Naive thymus-derived CD4-positive, alpha-beta T cell (primary cell): ENCODE measurements around the gene PACRG. TPM values are rescaled to one million over a fixed set of nuclear protein-coding genes. Genes with fewer than 3 reads are reported as not detected.

Experiments
- ATAC-seq: fragments of 150-1000 bp; cut with Tn5 transposase; 2 replicates; pipeline ENCODE4 v1.10.0; 2021; ENCODE audit warnings: mild to moderate bottlenecking, moderate library complexity
- CTCF ChIA-PET: fragments of 350-600 bp; sonication (Branson Sonifier 250); formaldehyde crosslinking; loops from one replicate; lab custom pipeline; 2021; ENCODE audit warnings: antibody characterized with exemption; lab: Charles Lee
- POLR2A ChIA-PET: fragments of 350-600 bp; sonication (Branson Sonifier 250); formaldehyde crosslinking; loops from one replicate; lab custom pipeline; 2021; ENCODE audit warnings: antibody characterized with exemption, inconsistent platforms; lab: Charles Lee
- DNase-seq, 9 donors: peaks; one replicate each; pipeline versions ENCODE4 v3.0.0 to v3.0.0-alpha.2; 2020 to 2022; ENCODE audit warnings: mixed read lengths in 1 of 9
- H3K27ac ChIP-seq: one replicate; pipeline ENCODE4 v1.7.0; 2013; ENCODE audit warnings: mild to moderate bottlenecking, low read depth, low read length, moderate library complexity
- H3K27me3 ChIP-seq, 2 donors: one replicate each; pipeline ENCODE4 v1.7.0; 2013; ENCODE audit warnings: low read length in 2 of 2, mild to moderate bottlenecking in 2 of 2, moderate library complexity in 2 of 2; ENCODE audit not compliant: control insufficient read depth in 2 of 2, insufficient read depth in 2 of 2
- H3K36me3 ChIP-seq, 3 experiments: 1 replicate in 2 of 3; 2 replicates in 1 of 3; pipeline ENCODE4 v1.7.0; 2013; ENCODE audit warnings: low read length in 3 of 3, mild to moderate bottlenecking in 3 of 3, moderate library complexity in 1 of 3; ENCODE audit not compliant: insufficient read depth in 3 of 3, control insufficient read depth in 2 of 3
- H3K4me1 ChIP-seq, 2 donors: one replicate each; pipeline ENCODE4 v1.7.0; 2013; ENCODE audit warnings: low read length in 2 of 2, mild to moderate bottlenecking in 2 of 2, moderate library complexity in 1 of 2; ENCODE audit not compliant: control insufficient read depth in 2 of 2, insufficient read depth in 2 of 2
- H3K4me3 ChIP-seq: 2 replicates; pipeline ENCODE4 v1.7.0; 2013; ENCODE audit warnings: mild to moderate bottlenecking, low read length
- H3K9me3 ChIP-seq, 3 experiments: 1 replicate in 2 of 3; 2 replicates in 1 of 3; pipeline ENCODE4 v1.7.0; 2013; ENCODE audit warnings: low read length in 3 of 3; ENCODE audit not compliant: control insufficient read depth in 2 of 3
- H3K27ac Mint-ChIP-seq, 9 donors: one replicate each; pipeline ENCODE4 v1.8.0; 2020 to 2022; ENCODE audit warnings: mixed read lengths in 9 of 9, mild to moderate bottlenecking in 8 of 9, moderate library complexity in 5 of 9, inconsistent platforms in 2 of 9
- H3K27me3 Mint-ChIP-seq, 5 donors: one replicate each; pipeline ENCODE4 v1.8.0; 2021 to 2022; ENCODE audit warnings: mixed read lengths in 5 of 5, mild to moderate bottlenecking in 1 of 5
- H3K36me3 Mint-ChIP-seq, 5 donors: one replicate each; pipeline ENCODE4 v1.8.0; 2020 to 2022; ENCODE audit warnings: mixed read lengths in 5 of 5, mild to moderate bottlenecking in 3 of 5, inconsistent platforms in 1 of 5
- H3K4me1 Mint-ChIP-seq, 7 donors: one replicate each; pipeline ENCODE4 v1.8.0; 2020 to 2022; ENCODE audit warnings: mixed read lengths in 7 of 7, mild to moderate bottlenecking in 3 of 7, inconsistent platforms in 1 of 7
- H3K4me3 Mint-ChIP-seq, 10 donors: one replicate each; pipeline ENCODE4 v1.8.0; 2020 to 2022; ENCODE audit warnings: mild to moderate bottlenecking in 10 of 10, mixed read lengths in 10 of 10, moderate library complexity in 6 of 10, inconsistent platforms in 2 of 10
- H3K9me3 Mint-ChIP-seq, 11 donors: one replicate each; pipeline ENCODE4 v1.8.0; 2020 to 2022; ENCODE audit warnings: mixed read lengths in 11 of 11, mild to moderate bottlenecking in 4 of 11, inconsistent platforms in 1 of 11, moderate library complexity in 1 of 11
- intact Hi-C, 2 donors: fragments of 100-400 bp; cut with micrococcal nuclease; formaldehyde crosslinking; loops; one replicate each; pipeline ENCODE4 v1.15.1; 2023
- polyA plus RNA-seq, 2 donors: library from polyadenylated mRNA; unstranded; fragments of 300-500 nt; fragmentation: Illumina TruSeq; gene quantifications; one replicate each; pipeline ENCODE4 v1.2.3, GENCODE V29; 2021
- total RNA-seq, 6 experiments: library from RNA in 5 of 6; stranded (reverse) in 5 of 6; gene quantifications; 1 replicate in 5 of 6; 2 replicates in 1 of 6; pipeline ENCODE4 v1.2.3 and lab custom pipeline; 2021 to 2026

PACRG gene
- total and polyA plus RNA-seq, 7 experiments from 2014 or later: 0.89 to 2.2 (median 1.5) TPM; not detected in 1

DNA sequence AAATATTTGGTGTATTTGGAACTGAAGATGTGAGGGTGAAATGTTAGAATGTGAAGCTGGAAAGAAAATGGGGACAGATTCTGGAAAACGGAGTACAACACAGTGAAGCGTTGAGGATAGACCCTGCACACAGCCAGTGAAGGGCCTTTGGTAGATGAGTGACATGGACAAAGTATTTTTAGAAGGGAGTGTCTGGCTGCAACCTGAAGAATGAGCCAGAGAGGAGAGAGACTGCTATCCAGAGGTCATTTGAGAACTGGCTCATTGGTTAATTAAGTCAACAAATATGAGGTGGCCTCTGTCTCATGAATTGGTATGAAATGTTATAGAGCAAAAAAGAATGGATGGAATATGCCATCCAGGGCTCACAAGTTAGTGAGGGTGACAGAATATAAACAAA, 310.5 kb downstream of the PACRG start:
- DNase-seq (no peak), ATAC-seq (no peak)
- Mint-ChIP-seq H3K27ac (no peak overlapping the region), H3K9me3 (peaks cover 8 to 62% (median 19%) of the 10 kb centered on the region in 11 donors), H3K27me3 (no peaks in the 10 kb centered on the region), H3K36me3 (peaks cover 0 to 4% (median 0%) of the 10 kb centered on the region in 5 donors), H3K4me1 (no peaks in the 10 kb centered on the region), H3K4me3 (no peak overlapping the region)
- no peak overlapping the region for H3K27ac ChIP-seq
- POLR2A ChIA-PET: no interaction called here
- no peak overlapping the region for H3K4me3 ChIP-seq
- no peaks in the 10 kb centered on the region for H3K27me3 ChIP-seq
- H3K9me3 ChIP-seq: peaks cover 0 to 13% (median 0%) of the 10 kb centered on the region in 3 experiments
- no peaks in the 10 kb centered on the region for H3K4me1 ChIP-seq
- intact Hi-C loops: no loop called here
- no peaks in the 10 kb centered on the region for H3K36me3 ChIP-seq
- CTCF ChIA-PET: no interaction called here

DNA sequence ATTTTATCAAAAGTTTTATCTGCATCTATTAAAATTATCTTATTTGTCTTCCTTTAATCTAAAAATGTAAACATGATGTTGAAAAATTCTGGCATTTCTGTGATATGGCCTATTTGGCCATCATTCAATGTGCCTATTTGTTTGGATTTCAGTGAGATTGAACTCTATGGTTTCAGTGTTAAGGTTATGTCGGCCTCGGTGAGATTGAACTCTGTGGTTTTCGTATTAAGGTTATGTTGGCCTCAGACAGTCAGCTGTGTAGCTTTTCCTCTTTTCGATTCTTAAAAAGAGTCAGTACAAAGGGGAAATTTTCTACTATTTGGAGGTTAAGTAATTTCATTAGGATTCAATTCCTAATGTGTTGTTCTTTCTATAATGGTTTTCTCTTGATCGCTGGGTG, 320.6 kb downstream of the PACRG start:
- peaks cover 6 to 61% (median 18%) of the 10 kb centered on the region in 11 donors for H3K9me3 Mint-ChIP-seq
- H3K4me3 ChIP-seq: no peak overlapping the region
- H3K27ac Mint-ChIP-seq: no peak overlapping the region
- POLR2A ChIA-PET: no interaction called here
- no peak overlapping the region for H3K4me3 Mint-ChIP-seq
- CTCF ChIA-PET: no interaction called here
- intact Hi-C loops: no loop called here
- H3K27me3 ChIP-seq: no peaks in the 10 kb centered on the region
- H3K36me3 ChIP-seq: no peaks in the 10 kb centered on the region
- peaks cover 0 to 15% (median 0%) of the 10 kb centered on the region in 5 donors for H3K27me3 Mint-ChIP-seq
- no peak overlapping the region for H3K27ac ChIP-seq
- no peak for DNase-seq
- ATAC-seq: no peak
- no peaks in the 10 kb centered on the region for H3K36me3 Mint-ChIP-seq
- H3K4me1 ChIP-seq: no peaks in the 10 kb centered on the region
- no peaks in the 10 kb centered on the region for H3K9me3 ChIP-seq
- H3K4me1 Mint-ChIP-seq: no peaks in the 10 kb centered on the region

DNA sequence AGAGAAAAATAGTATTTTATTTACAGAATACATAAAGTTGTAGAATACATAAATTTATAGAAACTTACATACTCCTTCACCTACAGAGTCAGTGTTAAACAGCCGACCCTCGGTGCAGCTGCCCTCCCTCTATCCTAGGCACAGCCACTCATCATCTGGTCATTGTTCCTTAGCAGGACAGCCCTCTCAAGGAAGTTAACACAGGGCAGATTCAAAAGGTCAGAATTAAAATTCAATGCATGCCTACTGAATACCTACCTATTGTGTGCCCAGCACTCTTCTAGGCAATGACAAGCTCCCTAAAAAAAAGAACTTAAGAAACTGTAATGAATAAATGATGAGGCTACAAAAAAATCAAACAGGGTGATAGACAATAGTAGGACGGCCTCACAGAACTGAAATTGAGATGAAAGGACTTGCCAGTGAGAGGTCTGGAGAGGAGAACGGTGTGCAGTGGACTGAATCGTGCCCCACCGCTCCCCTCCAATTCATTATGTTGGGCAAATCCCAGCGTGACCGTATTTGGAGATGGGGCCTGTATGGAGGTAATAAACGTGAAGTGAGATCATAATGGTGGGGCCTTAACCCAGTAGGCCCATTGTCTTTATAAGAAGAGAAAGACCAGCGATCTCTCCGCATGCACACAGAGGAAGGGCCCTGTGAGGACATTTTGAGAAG, 326.0 kb downstream of the PACRG start:
- CTCF ChIA-PET: no interaction called here
- no peak for DNase-seq
- Mint-ChIP-seq H3K36me3 (peaks cover 0 to 3% (median 0%) of the 10 kb centered on the region in 5 donors), H3K4me3 (no peak overlapping the region), H3K27ac (no peak overlapping the region), H3K27me3 (peaks cover 0 to 14% (median 0%) of the 10 kb centered on the region in 5 donors), H3K9me3 (peaks cover 4 to 38% (median 14%) of the 10 kb centered on the region in 11 donors), H3K4me1 (no peaks in the 10 kb centered on the region)
- no peaks in the 10 kb centered on the region for H3K36me3 ChIP-seq
- intact Hi-C loops: no loop called here
- POLR2A ChIA-PET: no interaction called here
- ATAC-seq: no peak
- no peak overlapping the region for H3K4me3 ChIP-seq
- H3K9me3 ChIP-seq: no peaks in the 10 kb centered on the region
- no peaks in the 10 kb centered on the region for H3K4me1 ChIP-seq
- H3K27ac ChIP-seq: no peak overlapping the region
- H3K27me3 ChIP-seq: no peaks in the 10 kb centered on the region

DNA sequence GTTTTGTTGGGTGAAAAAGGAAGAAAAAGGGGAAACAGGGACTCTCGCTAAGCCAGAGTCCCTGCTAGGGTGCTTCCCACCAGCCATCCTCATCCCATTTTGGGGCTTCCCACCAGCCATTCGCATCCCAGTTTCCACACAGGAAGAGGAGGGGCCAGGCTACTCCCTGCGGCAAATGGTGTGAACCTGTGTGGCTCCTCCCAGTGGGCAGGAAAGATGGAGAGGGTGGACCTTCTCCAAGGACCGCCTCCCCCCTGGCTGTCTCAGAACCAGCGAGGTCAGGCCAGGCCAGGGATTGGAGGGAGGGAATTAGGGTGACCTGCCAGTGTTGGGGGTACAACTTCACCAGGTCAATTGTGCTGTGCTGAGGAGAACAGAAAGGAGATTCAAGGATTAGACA, 326.9 kb downstream of the PACRG start:
- H3K27ac ChIP-seq: no peak overlapping the region
- Mint-ChIP-seq H3K4me1 (no peaks in the 10 kb centered on the region), H3K27ac (no peak overlapping the region), H3K36me3 (peaks cover 0 to 3% (median 0%) of the 10 kb centered on the region in 5 donors), H3K4me3 (no peak overlapping the region), H3K27me3 (peaks cover 0 to 14% (median 0%) of the 10 kb centered on the region in 5 donors), H3K9me3 (peaks cover 5 to 42% (median 14%) of the 10 kb centered on the region in 11 donors)
- CTCF ChIA-PET: no interaction called here
- no peak for DNase-seq
- H3K4me1 ChIP-seq: no peaks in the 10 kb centered on the region
- ATAC-seq: no peak
- H3K9me3 ChIP-seq: no peaks in the 10 kb centered on the region
- POLR2A ChIA-PET: no interaction called here
- H3K27me3 ChIP-seq: no peaks in the 10 kb centered on the region
- H3K4me3 ChIP-seq: no peak overlapping the region
- intact Hi-C loops: no loop called here
- H3K36me3 ChIP-seq: no peaks in the 10 kb centered on the region

DNA sequence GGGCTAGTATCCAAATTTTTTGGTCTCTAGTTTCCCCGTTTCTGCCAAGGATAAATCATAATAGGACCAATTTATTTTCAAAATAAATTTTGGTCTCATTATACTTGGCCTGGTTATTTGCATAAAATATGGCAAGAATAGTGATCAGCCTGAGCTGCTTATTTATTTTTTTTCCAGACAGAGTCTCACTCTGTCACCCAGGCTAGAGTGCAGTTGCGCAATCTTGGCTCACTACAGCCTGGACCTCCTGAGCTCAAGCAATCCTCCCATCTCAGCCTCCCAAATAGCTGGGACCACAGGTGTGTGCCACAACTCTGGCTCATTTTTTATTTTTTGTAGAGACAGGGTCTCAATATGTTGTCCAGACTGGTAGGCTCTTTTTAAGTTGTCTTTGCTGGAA, 329.5 kb downstream of the PACRG start:
- CTCF ChIA-PET: no interaction called here
- no peak overlapping the region for H3K27ac Mint-ChIP-seq
- no peaks in the 10 kb centered on the region for H3K9me3 ChIP-seq
- H3K4me1 Mint-ChIP-seq: no peaks in the 10 kb centered on the region
- H3K27me3 Mint-ChIP-seq: peaks cover 0 to 5% (median 0%) of the 10 kb centered on the region in 5 donors
- no peaks in the 10 kb centered on the region for H3K36me3 ChIP-seq
- no peak overlapping the region for H3K4me3 Mint-ChIP-seq
- POLR2A ChIA-PET: no interaction called here
- peaks cover 5 to 29% (median 11%) of the 10 kb centered on the region in 11 donors for H3K9me3 Mint-ChIP-seq
- no peak for ATAC-seq
- H3K27ac ChIP-seq: no peak overlapping the region
- H3K4me1 ChIP-seq: no peaks in the 10 kb centered on the region
- peaks cover 0 to 3% (median 0%) of the 10 kb centered on the region in 5 donors for H3K36me3 Mint-ChIP-seq
- no peaks in the 10 kb centered on the region for H3K27me3 ChIP-seq
- no peak for DNase-seq
- intact Hi-C loops: no loop called here
- H3K4me3 ChIP-seq: no peak overlapping the region

DNA sequence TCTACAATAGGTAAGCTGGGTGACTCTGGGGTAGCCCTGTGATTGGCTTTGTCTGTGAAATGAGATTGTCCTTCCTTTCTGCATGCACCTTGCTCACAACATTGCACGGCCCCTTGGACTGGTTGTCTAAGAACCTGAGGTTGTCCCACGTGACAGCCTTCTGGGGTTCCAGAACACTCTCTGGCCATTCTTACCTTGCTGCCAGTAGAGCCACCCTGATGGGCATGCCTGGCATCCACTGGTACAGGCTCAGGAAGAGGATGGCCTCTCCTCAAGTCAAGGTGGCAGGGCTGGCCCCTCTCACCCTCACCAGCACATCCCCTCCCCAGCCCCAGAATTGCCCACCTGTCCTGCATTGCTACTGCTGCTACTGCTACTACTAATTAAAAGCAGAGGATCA, 335.0 kb downstream of the PACRG start:
- no peak overlapping the region for H3K27ac ChIP-seq
- no peak for DNase-seq
- Mint-ChIP-seq H3K36me3 (peaks cover 0 to 8% (median 0%) of the 10 kb centered on the region in 5 donors), H3K9me3 (peaks cover 0 to 24% (median 5%) of the 10 kb centered on the region in 11 donors), H3K4me1 (no peaks in the 10 kb centered on the region), H3K4me3 (no peak overlapping the region), H3K27ac (no peak overlapping the region), H3K27me3 (no peaks in the 10 kb centered on the region)
- no peaks in the 10 kb centered on the region for H3K4me1 ChIP-seq
- H3K9me3 ChIP-seq: no peaks in the 10 kb centered on the region
- ATAC-seq: no peak
- no peaks in the 10 kb centered on the region for H3K36me3 ChIP-seq
- ChIA-PET CTCF (no interaction called here), POLR2A (no interaction called here)
- intact Hi-C loops: no loop called here
- H3K27me3 ChIP-seq: no peaks in the 10 kb centered on the region
- H3K4me3 ChIP-seq: no peak overlapping the region

DNA sequence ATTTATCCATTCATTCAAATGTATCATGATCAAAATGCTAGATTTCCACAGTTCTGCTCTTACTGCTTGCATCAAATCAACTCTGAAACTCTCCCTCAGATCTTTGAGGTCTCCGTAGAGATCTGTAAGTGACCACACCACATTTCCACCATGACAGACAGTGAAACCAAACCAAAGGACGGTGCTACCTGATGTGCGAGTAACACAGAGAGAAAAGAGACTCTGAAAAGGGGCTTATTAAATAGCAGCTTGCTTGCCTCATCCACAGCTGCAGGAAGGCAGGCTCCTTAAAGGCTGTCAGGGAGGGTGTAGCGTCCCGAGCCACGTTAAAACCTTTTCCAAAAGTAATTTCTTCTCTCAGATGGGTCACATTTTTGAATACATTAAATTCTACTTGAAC, 335.8 kb downstream of the PACRG start:
- H3K36me3 Mint-ChIP-seq: peaks cover 0 to 8% (median 0%) of the 10 kb centered on the region in 5 donors
- no peaks in the 10 kb centered on the region for H3K36me3 ChIP-seq
- no peak overlapping the region for H3K27ac Mint-ChIP-seq
- H3K4me1 Mint-ChIP-seq: no peaks in the 10 kb centered on the region
- intact Hi-C loops: no loop called here
- CTCF ChIA-PET: no interaction called here
- peaks cover 0 to 31% (median 6%) of the 10 kb centered on the region in 11 donors for H3K9me3 Mint-ChIP-seq
- H3K4me3 ChIP-seq: no peak overlapping the region
- H3K4me3 Mint-ChIP-seq: no peak overlapping the region
- no peak for ATAC-seq
- no peak overlapping the region for H3K27ac ChIP-seq
- POLR2A ChIA-PET: no interaction called here
- no peaks in the 10 kb centered on the region for H3K27me3 ChIP-seq
- no peaks in the 10 kb centered on the region for H3K9me3 ChIP-seq
- peaks cover 0 to 2% (median 0%) of the 10 kb centered on the region in 5 donors for H3K27me3 Mint-ChIP-seq
- H3K4me1 ChIP-seq: no peaks in the 10 kb centered on the region
- no peak for DNase-seq
